HCT116 (cell line): ENCODE results near the gene TCEAL4.

Experiments
- CEBPB ChIP-seq: IDR thresholded peaks from 2 replicates; pipeline ENCODE4 v1.6.1; 2012; ENCODE audit warnings: low read depth
- EGR1 ChIP-seq: IDR thresholded peaks from 2 replicates; pipeline ENCODE4 v1.6.1; 2012; ENCODE audit warnings: low read depth
- EZH2 ChIP-seq: fragments of 200-600 bp; sonication (generic); IDR thresholded peaks from 2 replicates; pipeline ENCODE4 v1.6.1; 2017; ENCODE audit warnings: antibody characterized with exemption, mixed run types
- JUND ChIP-seq: IDR thresholded peaks from 2 replicates; pipeline ENCODE4 v1.6.1; 2012
- POLR2A ChIP-seq: IDR thresholded peaks from 2 replicates; pipeline ENCODE4 v1.7.0; 2011; ENCODE audit warnings: borderline replicate concordance; ENCODE audit not compliant: insufficient read depth, insufficient read length; ENCODE audit errors: extremely low read depth
- POLR2AphosphoS5 ChIP-seq: IDR thresholded peaks from 2 replicates; pipeline ENCODE4 v1.6.1; 2011; ENCODE audit warnings: mild to moderate bottlenecking, low read depth, low read length, moderate library complexity
- RAD21 ChIP-seq: IDR thresholded peaks from 2 replicates; pipeline ENCODE4 v1.6.1; 2012; ENCODE audit warnings: low read depth, mild to moderate bottlenecking
- SIN3A ChIP-seq: IDR thresholded peaks from 2 replicates; pipeline ENCODE4 v1.6.1; 2012; ENCODE audit warnings: low read depth
- SRF ChIP-seq: IDR thresholded peaks from 2 replicates; pipeline ENCODE4 v1.6.1; 2012; ENCODE audit warnings: low read depth
- TCF7L2 ChIP-seq: IDR thresholded peaks from 2 replicates; pipeline ENCODE4 v1.7.0; 2011; ENCODE audit warnings: borderline replicate concordance, inconsistent platforms; ENCODE audit not compliant: insufficient read depth, insufficient read length; ENCODE audit errors: extremely low read depth
- ZFX ChIP-seq: fragments of 450-650 bp; IDR thresholded peaks from 2 replicates; pipeline ENCODE4 v1.6.1; 2017
- TF ChIP-seq, protein P1 (sequence below), 3 experiments: fragments of 200-600 bp in 1 of 3; sonication (generic) in 1 of 3; IDR thresholded peaks in 2 of 3; conservative IDR thresholded peaks in 1 of 3; 2 replicates each; pipeline ENCODE4 v1.5.1; 2012 to 2017; ENCODE audit warnings: low read depth in 2 of 3, low read length in 2 of 3, antibody characterized with exemption in 1 of 3, borderline replicate concordance in 1 of 3, control low read depth in 1 of 3, mild to moderate bottlenecking in 1 of 3, mixed read lengths in 1 of 3, mixed run types in 1 of 3, moderate library complexity in 1 of 3; ENCODE audit not compliant: insufficient read depth in 1 of 3
- TF ChIP-seq, protein P2 (sequence below): IDR thresholded peaks from 2 replicates; pipeline ENCODE4 v1.6.1; 2012
- TF ChIP-seq, protein P3 (sequence below): IDR thresholded peaks from 2 replicates; pipeline ENCODE4 v1.6.1; 2011; ENCODE audit warnings: mild to moderate bottlenecking, low read length, moderate library complexity; ENCODE audit not compliant: insufficient replicate concordance; ENCODE audit errors: extremely low read depth

DNA sequence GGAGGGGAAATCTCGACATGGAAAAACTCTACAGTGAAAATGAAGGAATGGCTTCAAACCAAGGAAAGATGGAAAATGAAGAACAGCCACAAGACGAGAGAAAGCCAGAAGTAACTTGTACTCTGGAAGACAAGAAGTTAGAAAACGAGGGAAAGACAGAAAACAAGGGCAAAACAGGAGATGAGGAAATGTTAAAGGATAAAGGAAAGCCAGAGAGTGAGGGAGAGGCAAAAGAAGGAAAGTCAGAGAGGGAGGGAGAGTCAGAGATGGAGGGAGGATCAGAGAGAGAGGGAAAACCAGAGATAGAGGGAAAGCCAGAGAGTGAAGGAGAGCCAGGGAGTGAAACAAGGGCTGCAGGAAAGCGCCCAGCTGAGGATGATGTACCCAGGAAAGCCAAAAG lies 1.3 kb downstream of the TCEAL4 start:
- TF ChIP-seq, protein P1, sequence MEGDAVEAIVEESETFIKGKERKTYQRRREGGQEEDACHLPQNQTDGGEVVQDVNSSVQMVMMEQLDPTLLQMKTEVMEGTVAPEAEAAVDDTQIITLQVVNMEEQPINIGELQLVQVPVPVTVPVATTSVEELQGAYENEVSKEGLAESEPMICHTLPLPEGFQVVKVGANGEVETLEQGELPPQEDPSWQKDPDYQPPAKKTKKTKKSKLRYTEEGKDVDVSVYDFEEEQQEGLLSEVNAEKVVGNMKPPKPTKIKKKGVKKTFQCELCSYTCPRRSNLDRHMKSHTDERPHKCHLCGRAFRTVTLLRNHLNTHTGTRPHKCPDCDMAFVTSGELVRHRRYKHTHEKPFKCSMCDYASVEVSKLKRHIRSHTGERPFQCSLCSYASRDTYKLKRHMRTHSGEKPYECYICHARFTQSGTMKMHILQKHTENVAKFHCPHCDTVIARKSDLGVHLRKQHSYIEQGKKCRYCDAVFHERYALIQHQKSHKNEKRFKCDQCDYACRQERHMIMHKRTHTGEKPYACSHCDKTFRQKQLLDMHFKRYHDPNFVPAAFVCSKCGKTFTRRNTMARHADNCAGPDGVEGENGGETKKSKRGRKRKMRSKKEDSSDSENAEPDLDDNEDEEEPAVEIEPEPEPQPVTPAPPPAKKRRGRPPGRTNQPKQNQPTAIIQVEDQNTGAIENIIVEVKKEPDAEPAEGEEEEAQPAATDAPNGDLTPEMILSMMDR (IDR thresholded peaks at IDR 0.05 in 2 of 3, conservative IDR thresholded peaks at IDR 0.05 in 1 of 3; ENCODE audit: borderline replicate concordance in 1 of 3, insufficient read depth in 1 of 3, low read depth in 2 of 3, low read length in 2 of 3), result no peak
- TF ChIP-seq ZFX, result no peak
- no peak for TF ChIP-seq POLR2A
- no peak for TF ChIP-seq JUND
- TF ChIP-seq, protein P2, sequence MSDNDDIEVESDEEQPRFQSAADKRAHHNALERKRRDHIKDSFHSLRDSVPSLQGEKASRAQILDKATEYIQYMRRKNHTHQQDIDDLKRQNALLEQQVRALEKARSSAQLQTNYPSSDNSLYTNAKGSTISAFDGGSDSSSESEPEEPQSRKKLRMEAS, result no peak
- TF ChIP-seq RAD21, result no peak
- TF ChIP-seq SRF, result no peak
- TF ChIP-seq POLR2AphosphoS5, result no peak
- TF ChIP-seq SIN3A, result no peak
- TF ChIP-seq CEBPB, result no peak
- no peak for TF ChIP-seq EZH2
- TF ChIP-seq, protein P3, sequence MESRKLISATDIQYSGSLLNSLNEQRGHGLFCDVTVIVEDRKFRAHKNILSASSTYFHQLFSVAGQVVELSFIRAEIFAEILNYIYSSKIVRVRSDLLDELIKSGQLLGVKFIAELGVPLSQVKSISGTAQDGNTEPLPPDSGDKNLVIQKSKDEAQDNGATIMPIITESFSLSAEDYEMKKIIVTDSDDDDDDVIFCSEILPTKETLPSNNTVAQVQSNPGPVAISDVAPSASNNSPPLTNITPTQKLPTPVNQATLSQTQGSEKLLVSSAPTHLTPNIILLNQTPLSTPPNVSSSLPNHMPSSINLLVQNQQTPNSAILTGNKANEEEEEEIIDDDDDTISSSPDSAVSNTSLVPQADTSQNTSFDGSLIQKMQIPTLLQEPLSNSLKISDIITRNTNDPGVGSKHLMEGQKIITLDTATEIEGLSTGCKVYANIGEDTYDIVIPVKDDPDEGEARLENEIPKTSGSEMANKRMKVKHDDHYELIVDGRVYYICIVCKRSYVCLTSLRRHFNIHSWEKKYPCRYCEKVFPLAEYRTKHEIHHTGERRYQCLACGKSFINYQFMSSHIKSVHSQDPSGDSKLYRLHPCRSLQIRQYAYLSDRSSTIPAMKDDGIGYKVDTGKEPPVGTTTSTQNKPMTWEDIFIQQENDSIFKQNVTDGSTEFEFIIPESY, result no peak
- TF ChIP-seq TCF7L2, result no peak
- TF ChIP-seq EGR1, result no peak
